GM12878 (cell line): ENCODE measurements around the gene RANBP17. TPM values are rescaled to one million over a fixed set of nuclear protein-coding genes. Genes with fewer than 3 reads are reported as not detected.

ENCODE experiments used
- ATAC-seq: fragments of 200-7000 bp; cut with Tn5 transposase; 3 replicates; pipeline ENCODE4 v1.9.1; 2020; ENCODE audit warnings: mild to moderate bottlenecking, moderate library complexity
- BruUV-seq: library from RNA; stranded (reverse); fragments of 400-500 nt; replicated peaks from 2 replicates; lab custom pipeline; 2021; lab: Mats Ljungman, UMichigan
- CTCF ChIA-PET: fragments of 300-600 bp; sonication (Branson Sonifier 250); formaldehyde crosslinking; extraction: SDS; loops from one replicate; lab custom pipeline; 2021; ENCODE audit warnings: inconsistent platforms; lab: Yijun Ruan, JAX
- POLR2A ChIA-PET: fragments of 350-600 bp; formaldehyde crosslinking; extraction: SDS; loops from one replicate; lab custom pipeline; 2021; ENCODE audit warnings: inconsistent platforms; lab: Charles Lee
- RAD21 ChIA-PET: fragments of 300-600 bp; sonication (Branson Sonifier 250); formaldehyde crosslinking; loops from one replicate; lab custom pipeline; 2023; ENCODE audit warnings: antibody characterized with exemption; ENCODE audit not compliant: unreplicated experiment; lab: Charles Lee
- SMC1A ChIA-PET: fragments of 300-600 bp; sonication (Branson Sonifier 250); formaldehyde crosslinking; loops from one replicate; lab custom pipeline; 2023; ENCODE audit not compliant: unreplicated experiment, uncharacterized antibody; lab: Charles Lee
- DNase-seq: peaks from one replicate; pipeline ENCODE4 v3.0.0-alpha.2; 2011; ENCODE audit warnings: low read depth, low spot score
- FAIRE-seq: peaks from 3 replicates; lab custom pipeline; 2011; peaks lifted over from hg19 to GRCh38; lab: Jason Lieb, UNC
- H2AFZ ChIP-seq: 2 replicates; pipeline ENCODE4 v1.6.0; 2011; ENCODE audit warnings: low read depth, low read length, control low read depth; ENCODE audit not compliant: control insufficient read depth
- H3K27ac ChIP-seq: 2 replicates; pipeline ENCODE4 v1.5.1; 2011; ENCODE audit warnings: control low read depth; ENCODE audit not compliant: control insufficient read depth, insufficient read depth
- H3K27me3 ChIP-seq, 2 experiments: replicated peaks in 1 of 2; 2 replicates each; pipeline versions ENCODE4 v1.6.0 to v1.6.1; 2011; ENCODE audit warnings: low read length in 1 of 2; ENCODE audit not compliant: control insufficient read depth in 2 of 2, insufficient read depth in 2 of 2
- H3K36me3 ChIP-seq, 2 experiments: 2 replicates each; pipeline ENCODE4 v1.5.1; 2011; ENCODE audit warnings: low read length in 1 of 2; ENCODE audit not compliant: control insufficient read depth in 2 of 2, insufficient read depth in 2 of 2
- H3K4me1 ChIP-seq: 2 replicates; pipeline ENCODE4 v1.6.1; 2011; ENCODE audit warnings: mild to moderate bottlenecking, low read length, moderate library complexity, mixed read lengths; ENCODE audit not compliant: control insufficient read depth, insufficient read depth
- H3K4me2 ChIP-seq: 2 replicates; pipeline ENCODE4 v1.6.0; 2011; ENCODE audit warnings: control low read depth; ENCODE audit not compliant: control insufficient read depth, insufficient read depth
- H3K4me3 ChIP-seq: fragments of 200-600 bp; sonication (generic); 2 replicates; pipeline ENCODE4 v1.5.1; 2016
- H3K79me2 ChIP-seq: 2 replicates; pipeline ENCODE4 v1.6.0; 2011; ENCODE audit warnings: low read length; ENCODE audit not compliant: control insufficient read depth, insufficient read depth
- H3K9ac ChIP-seq: 2 replicates; pipeline ENCODE4 v1.8.0; 2011; ENCODE audit warnings: low read length, control low read depth, mixed read lengths; ENCODE audit not compliant: control insufficient read depth, insufficient read depth
- H3K9me3 ChIP-seq: replicated peaks from 3 replicates; pipeline ENCODE4 v1.5.1; 2011; ENCODE audit warnings: mild to moderate bottlenecking, low read length; ENCODE audit not compliant: control insufficient read depth, insufficient read depth
- H4K20me1 ChIP-seq: 2 replicates; pipeline ENCODE4 v1.6.0; 2011; ENCODE audit not compliant: control insufficient read depth, insufficient read depth
- MYB ChIP-seq: fragments of 150-350 bp; IDR thresholded peaks from 2 replicates; pipeline ENCODE4 v1.6.1; 2014; ENCODE audit warnings: mild to moderate bottlenecking, low read depth, low read length, borderline replicate concordance
- POLR2AphosphoS5 ChIP-seq: IDR thresholded peaks from 2 replicates; pipeline ENCODE4 v1.6.1; 2011; ENCODE audit warnings: mild to moderate bottlenecking, low read length, inconsistent platforms
- WGBS: methylation state at CpG from one replicate; pipeline ENCODE4 v1.1.6; 2016; ENCODE audit warnings: low lambda C conversion rate; ENCODE audit not compliant: insufficient replicate concordance, insufficient coverage; ENCODE audit errors: missing lambda C conversion rate; 5-methylcytosine and 5-hydroxymethylcytosine counted together
- in situ Hi-C: fragments of 300-500 bp; cut with MboI; formaldehyde crosslinking; loops from 9 replicates; pipeline ENCODE4 v1.14.3; 2018; ENCODE audit warnings: mixed read lengths
- intact Hi-C: fragments of 100-400 bp; cut with micrococcal nuclease; formaldehyde crosslinking; loops from one replicate; pipeline ENCODE4 v1.14.2; 2022; ENCODE audit not compliant: unreplicated experiment
- polyA plus RNA-seq, 11 experiments: library from polyadenylated mRNA; depleted of rRNA in 4 of 11; unstranded in 6 of 11; stranded (reverse) in 5 of 11; fragments of >200 nt; fragmentation: Nextera tagmentation in 4 of 11; fragmentation: Illumina TruSeq in 1 of 11; extraction: Ambion mirVana in 4 of 11; extraction: Trizol in 1 of 11; gene quantifications; 1 replicate in 1 of 11; 2 replicates in 10 of 11; pipeline versions ENCODE4 v1.2.1 to v1.2.3, GENCODE V29; 2011 to 2016; ENCODE audit warnings: inconsistent platforms in 2 of 11, missing spikeins in 2 of 11, low read depth in 1 of 11
- total RNA-seq, 4 experiments: library from RNA; depleted of rRNA in 3 of 4; stranded (reverse); fragments of >200 nt in 3 of 4; fragmentation: Illumina TruSeq in 1 of 4; extraction: Trizol in 1 of 4; gene quantifications; 2 replicates each; pipeline versions ENCODE4 v1.2.1 to v1.2.3, GENCODE V29; 2013 to 2021
- TF ChIP-seq, protein P1 (sequence below): fragments of 450-650 bp; IDR thresholded peaks from 2 replicates; pipeline ENCODE4 v1.6.1; 2017; ENCODE audit warnings: low read depth, mild to moderate bottlenecking, moderate library complexity

RANBP17 gene
- total and polyA plus RNA-seq, 10 of the 15 experiments (the other 5 are each of a cell fraction or from before 2014, with no cell fraction given), result 0.10 TPM; not detected in 9

- no peak for TF ChIP-seq POLR2AphosphoS5
These were observed 468.2 kb downstream of the RANBP17 start (continued) for GRCh38 chr5:171330021-171330420.

- ChIA-PET POLR2A (no interaction called here), RAD21 (interaction anchor here (1.4 kb wide), 1 partner anchor 128 kb away, joined by 3 read pairs; no protein-coding TSS in a partner anchor), SMC1A (no interaction called here), CTCF (no interaction called here)
- WGBS, result 17% methylated on average over 7 of the region's 8 CpGs
- Histone ChIP-seq H3K9ac (no peak overlapping the region), H3K4me1 (no peaks in the 10 kb centered on the region), H4K20me1 (no peaks in the 10 kb centered on the region), H3K79me2 (no peaks in the 10 kb centered on the region), H3K27ac (no peak overlapping the region), H3K27me3 (peaks cover 3% of the 10 kb centered on the region in 2 experiments; a peak in 2 of 4 replicates), H2AFZ (no peak overlapping the region), H3K9me3 (no peaks in the 10 kb centered on the region), H3K36me3 (no peaks in the 10 kb centered on the region), H3K4me2 (no peak overlapping the region), H3K4me3 (no peak overlapping the region)
- TF ChIP-seq, protein P1, sequence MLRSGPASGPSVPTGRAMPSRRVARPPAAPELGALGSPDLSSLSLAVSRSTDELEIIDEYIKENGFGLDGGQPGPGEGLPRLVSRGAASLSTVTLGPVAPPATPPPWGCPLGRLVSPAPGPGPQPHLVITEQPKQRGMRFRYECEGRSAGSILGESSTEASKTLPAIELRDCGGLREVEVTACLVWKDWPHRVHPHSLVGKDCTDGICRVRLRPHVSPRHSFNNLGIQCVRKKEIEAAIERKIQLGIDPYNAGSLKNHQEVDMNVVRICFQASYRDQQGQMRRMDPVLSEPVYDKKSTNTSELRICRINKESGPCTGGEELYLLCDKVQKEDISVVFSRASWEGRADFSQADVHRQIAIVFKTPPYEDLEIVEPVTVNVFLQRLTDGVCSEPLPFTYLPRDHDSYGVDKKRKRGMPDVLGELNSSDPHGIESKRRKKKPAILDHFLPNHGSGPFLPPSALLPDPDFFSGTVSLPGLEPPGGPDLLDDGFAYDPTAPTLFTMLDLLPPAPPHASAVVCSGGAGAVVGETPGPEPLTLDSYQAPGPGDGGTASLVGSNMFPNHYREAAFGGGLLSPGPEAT, result no peak
- TF ChIP-seq MYB, result no peak
- in situ Hi-C loops, result no loop called here
- no peak for FAIRE-seq
- ATAC-seq, result no peak
- no TSS peak for BruUV-seq
- no peak for DNase-seq
- intact Hi-C loops, result no loop called here
These were observed 473.8 kb downstream of the RANBP17 start for GRCh38 chr5:171335616-171336015.
